Endothelial cell of umbilical vein (primary cell): Measurements from ENCODE around the gene PRIMA1. TPM values are rescaled to one million over a fixed set of nuclear protein-coding genes. Genes with fewer than 3 reads are reported as not detected.

ENCODE experiments used
- BruUV-seq: library from RNA; stranded (reverse); fragments of 400-500 nt; replicated peaks from 2 replicates; lab custom pipeline; 2021; lab: Mats Ljungman, UMichigan
- CTCF ChIA-PET: fragments of 300-600, 350-600 bp; sonication (Branson Sonifier 250); formaldehyde crosslinking; loops from one replicate; lab custom pipeline; 2021; ENCODE audit warnings: antibody characterized with exemption, inconsistent platforms; lab: Charles Lee
- POLR2A ChIA-PET: fragments of 300-600, 350-600 bp; sonication (Branson Sonifier 250); formaldehyde crosslinking; loops from one replicate; lab custom pipeline; 2021; ENCODE audit warnings: antibody characterized with exemption, inconsistent platforms; lab: Charles Lee
- DNase-seq: peaks from one replicate; pipeline ENCODE4 v3.0.0-alpha.2; 2011; ENCODE audit warnings: low read depth, low spot score
- FAIRE-seq: peaks from 2 replicates; lab custom pipeline; 2011; peaks lifted over from hg19 to GRCh38; lab: Jason Lieb, UNC
- H2AFZ ChIP-seq: 2 replicates; pipeline ENCODE4 v1.6.0; 2012; ENCODE audit warnings: low read depth, low read length, control low read depth, inconsistent platforms
- H3K27ac ChIP-seq: 2 replicates; pipeline ENCODE4 v1.5.1; 2011; ENCODE audit warnings: low read depth, mild to moderate bottlenecking, control low read depth, low read length, moderate library complexity; ENCODE audit not compliant: insufficient read depth
- H3K27me3 ChIP-seq, 2 experiments: 2 replicates each; pipeline versions ENCODE4 v1.6.0 to v1.6.1; 2011; ENCODE audit warnings: low read length in 2 of 2, mixed read lengths in 1 of 2; ENCODE audit not compliant: control insufficient read depth in 2 of 2, insufficient read depth in 2 of 2
- H3K36me3 ChIP-seq, 2 experiments: 2 replicates in 1 of 2; 3 replicates in 1 of 2; pipeline ENCODE4 v1.5.1; 2011; ENCODE audit warnings: low read length in 2 of 2, mild to moderate bottlenecking in 1 of 2, moderate library complexity in 1 of 2; ENCODE audit not compliant: control insufficient read depth in 2 of 2, insufficient read depth in 2 of 2; ENCODE audit errors: extremely low read depth in 1 of 2
- H3K4me1 ChIP-seq: 3 replicates; pipeline ENCODE4 v1.5.1; 2011; ENCODE audit warnings: mild to moderate bottlenecking, low read length; ENCODE audit not compliant: control insufficient read depth, insufficient read depth; ENCODE audit errors: extremely low read depth
- H3K4me2 ChIP-seq: 2 replicates; pipeline ENCODE4 v1.6.1; 2011; ENCODE audit warnings: low read length, control low read depth, mixed read lengths; ENCODE audit not compliant: insufficient read depth
- H3K4me3 ChIP-seq, 3 experiments: fragments of 200-600 bp in 1 of 3; sonication (generic), shearing (Covaris generic) in 1 of 3; replicated peaks in 1 of 3; 2 replicates each; pipeline ENCODE4 v1.5.1; 2011 to 2016; ENCODE audit warnings: control low read depth in 3 of 3, low read length in 3 of 3, mild to moderate bottlenecking in 2 of 3, inconsistent platforms in 1 of 3, low read depth in 1 of 3, moderate library complexity in 1 of 3; ENCODE audit not compliant: insufficient read depth in 1 of 3
- H3K79me2 ChIP-seq: 2 replicates; pipeline ENCODE4 v1.6.0; 2012; ENCODE audit warnings: low read length, inconsistent platforms; ENCODE audit not compliant: control insufficient read depth, insufficient read depth
- H3K9ac ChIP-seq: replicated peaks from 2 replicates; pipeline ENCODE3; 2011; ENCODE audit warnings: low read length, control low read depth; ENCODE audit not compliant: insufficient read depth; ENCODE audit errors: extremely low read depth
- H3K9me1 ChIP-seq: replicated peaks from 3 replicates; pipeline ENCODE4 v1.6.0; 2011; ENCODE audit warnings: mild to moderate bottlenecking, low read length; ENCODE audit not compliant: control insufficient read depth, insufficient read depth; ENCODE audit errors: extremely low read depth
- H3K9me3 ChIP-seq: replicated peaks from 2 replicates; pipeline ENCODE4 v1.5.1; 2012; ENCODE audit warnings: low read length, inconsistent platforms; ENCODE audit not compliant: control insufficient read depth, insufficient read depth
- H4K20me1 ChIP-seq: replicated peaks from 2 replicates; pipeline ENCODE3; 2011; ENCODE audit warnings: mild to moderate bottlenecking, low read length; ENCODE audit not compliant: control insufficient read depth, insufficient read depth; ENCODE audit errors: extremely low read depth
- CTCF ChIP-seq, 2 donors: IDR thresholded peaks; 1 replicate in 1 of 2; 2 replicates in 1 of 2; pipeline ENCODE4 v1.5.1; 2011; ENCODE audit warnings: low read length in 2 of 2, mild to moderate bottlenecking in 2 of 2, moderate library complexity in 2 of 2, control low read depth in 1 of 2, inconsistent platforms in 1 of 2, low read depth in 1 of 2; ENCODE audit not compliant: insufficient read depth in 1 of 2; ENCODE audit errors: extremely low read depth in 1 of 2
- EZH2 ChIP-seq: IDR thresholded peaks from 2 replicates; pipeline ENCODE4 v1.6.1; 2012; ENCODE audit warnings: borderline replicate concordance, low read depth, mild to moderate bottlenecking, moderate library complexity, low read length, inconsistent platforms; ENCODE audit not compliant: severe bottlenecking
- FOS ChIP-seq: IDR thresholded peaks from 2 replicates; pipeline ENCODE4 v1.6.1; 2011; ENCODE audit warnings: mild to moderate bottlenecking, low read length, moderate library complexity, borderline replicate concordance; ENCODE audit not compliant: insufficient read depth
- GATA2 ChIP-seq: IDR thresholded peaks from 2 replicates; pipeline ENCODE4 v1.7.0; 2011; ENCODE audit warnings: low read depth, mild to moderate bottlenecking, moderate library complexity, mixed read lengths, low read length; ENCODE audit not compliant: insufficient read length, insufficient read depth
- JUN ChIP-seq: IDR thresholded peaks from 2 replicates; pipeline ENCODE4 v1.6.1; 2011; ENCODE audit warnings: borderline replicate concordance, low read depth; ENCODE audit not compliant: insufficient read length, insufficient read depth
- MAX ChIP-seq: IDR thresholded peaks from 2 replicates; pipeline ENCODE4 v1.6.1; 2011; ENCODE audit not compliant: insufficient read depth, insufficient read length
- MYC ChIP-seq: IDR thresholded peaks from one replicate; pipeline ENCODE4 v1.6.1; 2011; ENCODE audit warnings: mild to moderate bottlenecking, low read depth, low read length
- POLR2A ChIP-seq: IDR thresholded peaks from 2 replicates; pipeline ENCODE4 v1.6.1; 2012; ENCODE audit warnings: low read depth, mild to moderate bottlenecking, control low read depth, low read length
- POLR2AphosphoS5 ChIP-seq: IDR thresholded peaks from 2 replicates; pipeline ENCODE4 v1.6.1; 2012; ENCODE audit warnings: low read depth, mild to moderate bottlenecking, control low read depth, low read length, moderate library complexity; ENCODE audit not compliant: insufficient read depth
- dilution Hi-C: fragments of 300-500 bp; cut with MboI; formaldehyde crosslinking; loops from one replicate; pipeline ENCODE4 v1.15.0; 2019; ENCODE audit warnings: low sequenced_read_pairs; ENCODE audit not compliant: extremely low pct_ligation_motif_present
- intact Hi-C: fragments of 100-400 bp; cut with micrococcal nuclease; formaldehyde crosslinking; loops from one replicate; pipeline ENCODE4 v1.10.0; 2022
- polyA plus RNA-seq, 4 experiments: library from polyadenylated mRNA; depleted of rRNA in 3 of 4; stranded (reverse) in 3 of 4; unstranded in 1 of 4; fragments of >200 nt; gene quantifications; 2 replicates each; pipeline versions ENCODE4 v1.2.1 to v1.2.3, GENCODE V29; 2011 to 2012; ENCODE audit warnings: missing spikeins in 1 of 4
- total RNA-seq: library from RNA; stranded (reverse); gene quantifications from 2 replicates; pipeline ENCODE4 v1.2.3, GENCODE V29; 2021

PRIMA1 gene
- total and polyA plus RNA-seq, 2 donors (not counting 3 experiments of a cell fraction or from before 2014, with no cell fraction given): not detected

GRCh38 chr14:93744176-93744575 lies 44.1 kb downstream of the PRIMA1 start:
- Histone ChIP-seq H3K9me1 (no peaks in the 10 kb centered on the region), H3K9me3 (no peaks in the 10 kb centered on the region), H4K20me1 (no peaks in the 10 kb centered on the region), H3K9ac (no peak overlapping the region), H3K4me1 (no peaks in the 10 kb centered on the region), H3K36me3 (no peaks in the 10 kb centered on the region), H3K27me3 (no peaks in the 10 kb centered on the region), H3K4me3 (no peak overlapping the region), H2AFZ (no peak overlapping the region), H3K79me2 (no peaks in the 10 kb centered on the region), H3K4me2 (no peak overlapping the region), H3K27ac (no peak overlapping the region)
- no peak for FAIRE-seq
- POLR2A ChIA-PET: no interaction called here
- CTCF ChIA-PET: no interaction called here
- TF ChIP-seq GATA2 (no peak), JUN (no peak), MAX (no peak), POLR2A (no peak), EZH2 (no peak), POLR2AphosphoS5 (no peak), MYC (no peak), CTCF (IDR thresholded peaks at IDR 0.05; ENCODE audit: extremely low read depth in 1 of 2, insufficient read depth in 1 of 2, low read depth in 1 of 2, low read length in 2 of 2) (no peak), FOS (no peak)
- intact Hi-C loops: no loop called here
- no TSS peak for BruUV-seq
- DNase-seq: no peak
- dilution Hi-C loops: no loop called here
